Vagina (tissue), 2 donors: ENCODE results near the gene CNGA3.

ENCODE experiments used
- POLR2A ChIP-seq, 2 donors: fragments of 450-650 bp; IDR thresholded peaks; one replicate each; pipeline ENCODE4 v1.6.1; 2017; ENCODE audit warnings: antibody characterized with exemption in 2 of 2, mild to moderate bottlenecking in 2 of 2, moderate library complexity in 2 of 2
- POLR2AphosphoS5 ChIP-seq, 2 donors: sonication (generic); formaldehyde crosslinking; IDR thresholded peaks; one replicate each; pipeline ENCODE4 v1.9.0; 2017; ENCODE audit warnings: antibody characterized with exemption in 2 of 2, mild to moderate bottlenecking in 2 of 2, low read depth in 1 of 2; ENCODE audit not compliant: insufficient read depth in 1 of 2
- TF ChIP-seq, protein P1 (sequence below), 3 experiments: fragments of 450-650 bp in 2 of 3; fragments of 200-600 bp in 1 of 3; sonication (generic) in 1 of 3; IDR thresholded peaks; one replicate each; pipeline ENCODE4 v1.5.1; 2017 to 2019; ENCODE audit warnings: antibody characterized with exemption in 3 of 3, mild to moderate bottlenecking in 2 of 3, moderate library complexity in 2 of 3

DNA sequence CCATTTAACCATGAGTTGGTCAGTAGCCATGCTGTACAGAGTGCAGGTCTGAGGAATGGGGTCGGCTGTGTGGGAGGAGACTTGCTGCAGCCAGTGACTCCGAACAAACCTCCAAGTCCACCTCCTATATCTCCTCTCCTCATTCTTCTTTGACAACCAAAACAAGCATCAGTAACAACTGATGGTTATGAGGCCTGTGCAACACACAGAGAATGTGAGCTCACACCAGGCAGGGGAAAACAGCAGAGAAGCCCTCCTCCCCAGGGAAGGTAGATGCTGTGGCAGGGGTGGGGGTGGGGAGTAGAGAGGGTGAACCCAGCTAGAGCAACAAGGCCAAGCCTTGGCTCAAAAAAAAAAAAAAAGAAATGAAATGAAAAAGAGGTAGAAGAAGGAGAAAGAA lies 12.3 kb upstream of the CNGA3 start:
- TF ChIP-seq, protein P1, sequence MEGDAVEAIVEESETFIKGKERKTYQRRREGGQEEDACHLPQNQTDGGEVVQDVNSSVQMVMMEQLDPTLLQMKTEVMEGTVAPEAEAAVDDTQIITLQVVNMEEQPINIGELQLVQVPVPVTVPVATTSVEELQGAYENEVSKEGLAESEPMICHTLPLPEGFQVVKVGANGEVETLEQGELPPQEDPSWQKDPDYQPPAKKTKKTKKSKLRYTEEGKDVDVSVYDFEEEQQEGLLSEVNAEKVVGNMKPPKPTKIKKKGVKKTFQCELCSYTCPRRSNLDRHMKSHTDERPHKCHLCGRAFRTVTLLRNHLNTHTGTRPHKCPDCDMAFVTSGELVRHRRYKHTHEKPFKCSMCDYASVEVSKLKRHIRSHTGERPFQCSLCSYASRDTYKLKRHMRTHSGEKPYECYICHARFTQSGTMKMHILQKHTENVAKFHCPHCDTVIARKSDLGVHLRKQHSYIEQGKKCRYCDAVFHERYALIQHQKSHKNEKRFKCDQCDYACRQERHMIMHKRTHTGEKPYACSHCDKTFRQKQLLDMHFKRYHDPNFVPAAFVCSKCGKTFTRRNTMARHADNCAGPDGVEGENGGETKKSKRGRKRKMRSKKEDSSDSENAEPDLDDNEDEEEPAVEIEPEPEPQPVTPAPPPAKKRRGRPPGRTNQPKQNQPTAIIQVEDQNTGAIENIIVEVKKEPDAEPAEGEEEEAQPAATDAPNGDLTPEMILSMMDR (IDR thresholded peaks at IDR 0.05), result no peak
- TF ChIP-seq POLR2AphosphoS5 (IDR thresholded peaks at IDR 0.05; ENCODE audit: insufficient read depth in 1 of 2, low read depth in 1 of 2), result no peak
- TF ChIP-seq POLR2A (IDR thresholded peaks at IDR 0.05), result no peak
